H1 (cell line): ENCODE measurements around the gene SLC32A1. TPM values are rescaled to one million over a fixed set of nuclear protein-coding genes. Genes with fewer than 3 reads are reported as not detected.

ENCODE experiments used
- CTCF ChIA-PET: fragments of 300-600 bp; sonication (Branson Sonifier 250); formaldehyde crosslinking; loops from one replicate; lab custom pipeline; 2021; ENCODE audit not compliant: partially characterized antibody; lab: Charles Lee
- POLR2A ChIA-PET: fragments of 300-600 bp; sonication (Branson Sonifier 250); formaldehyde crosslinking; loops from one replicate; lab custom pipeline; 2021; ENCODE audit warnings: inconsistent platforms; ENCODE audit not compliant: partially characterized antibody; lab: Charles Lee
- DNase-seq, 2 experiments: peaks; one replicate each; pipeline versions ENCODE4 v3.0.0 to v3.0.0-alpha.2; 2010 to 2022; ENCODE audit warnings: low spot score in 2 of 2, low read depth in 1 of 2, mixed read lengths in 1 of 2
- FAIRE-seq: peaks from 2 replicates; lab custom pipeline; 2011; peaks lifted over from hg19 to GRCh38; lab: Jason Lieb, UNC
- H2AFZ ChIP-seq: 2 replicates; pipeline ENCODE4 v1.8.1; 2012; ENCODE audit warnings: low read length, inconsistent platforms
- H2AK5ac ChIP-seq: 2 replicates; pipeline ENCODE4 v1.6.1; 2013; ENCODE audit warnings: low read depth, low read length
- H2BK120ac ChIP-seq: replicated peaks from 2 replicates; pipeline ENCODE3; 2013; ENCODE audit warnings: low read depth, low read length, inconsistent platforms
- H2BK12ac ChIP-seq: 2 replicates; pipeline ENCODE4 v1.6.1; 2013; ENCODE audit warnings: low read depth, low read length
- H2BK15ac ChIP-seq: 2 replicates; pipeline ENCODE4 v1.6.1; 2013; ENCODE audit warnings: low read length
- H2BK20ac ChIP-seq: 2 replicates; pipeline ENCODE4 v1.6.1; 2013; ENCODE audit warnings: low read length
- H2BK5ac ChIP-seq: 2 replicates; pipeline ENCODE4 v1.6.1; 2013; ENCODE audit warnings: low read depth, low read length
- H3K14ac ChIP-seq: 2 replicates; pipeline ENCODE4 v1.6.1; 2013; ENCODE audit warnings: inconsistent platforms; ENCODE audit not compliant: insufficient read length
- H3K18ac ChIP-seq: 2 replicates; pipeline ENCODE4 v1.6.1; 2013; ENCODE audit warnings: low read length; ENCODE audit errors: extremely low read depth
- H3K23ac ChIP-seq: 2 replicates; pipeline ENCODE4 v1.6.1; 2013; ENCODE audit warnings: inconsistent platforms; ENCODE audit not compliant: insufficient read length
- H3K23me2 ChIP-seq: 2 replicates; pipeline ENCODE4 v1.6.1; 2013; ENCODE audit warnings: low read depth, low read length
- H3K27ac ChIP-seq: 2 replicates; pipeline ENCODE4 v1.6.1; 2011; ENCODE audit warnings: low read depth, low read length, inconsistent platforms
- H3K27me3 ChIP-seq, 4 experiments: replicated peaks in 1 of 4; 1 replicate in 1 of 4; 2 replicates in 3 of 4; pipeline versions ENCODE4 v1.6.1 to v1.8.1; 2011 to 2013; ENCODE audit warnings: low read length in 3 of 4, mild to moderate bottlenecking in 3 of 4, inconsistent platforms in 2 of 4, mixed read lengths in 2 of 4, moderate library complexity in 1 of 4; ENCODE audit not compliant: control insufficient read depth in 3 of 4, insufficient read depth in 3 of 4; ENCODE audit errors: extremely low read depth in 1 of 4
- H3K36me3 ChIP-seq, 4 experiments: 2 replicates each; pipeline versions ENCODE4 v1.6.1 to v1.8.1; 2011 to 2013; ENCODE audit warnings: mild to moderate bottlenecking in 4 of 4, low read length in 3 of 4, moderate library complexity in 2 of 4, control low read depth in 1 of 4, inconsistent platforms in 1 of 4; ENCODE audit not compliant: insufficient read depth in 4 of 4, control insufficient read depth in 2 of 4
- H3K4ac ChIP-seq: replicated peaks from 2 replicates; pipeline ENCODE3; 2013; ENCODE audit warnings: low read length, low read depth, mixed read lengths, inconsistent platforms; ENCODE audit not compliant: insufficient read length
- H3K4me1 ChIP-seq, 4 experiments: replicated peaks in 1 of 4; 1 replicate in 1 of 4; 2 replicates in 3 of 4; pipeline versions ENCODE4 v1.6.1 to v1.8.1; 2011 to 2013; ENCODE audit warnings: low read length in 3 of 4, inconsistent platforms in 2 of 4, mixed read lengths in 1 of 4; ENCODE audit not compliant: insufficient read depth in 4 of 4, control insufficient read depth in 3 of 4
- H3K4me2 ChIP-seq, 2 experiments: 2 replicates each; pipeline versions ENCODE4 v1.6.1 to v1.8.1; 2011 to 2013; ENCODE audit warnings: low read depth in 2 of 2, low read length in 2 of 2, control low read depth in 1 of 2, inconsistent platforms in 1 of 2, mild to moderate bottlenecking in 1 of 2; ENCODE audit not compliant: insufficient read depth in 1 of 2
- H3K4me3 ChIP-seq, 4 experiments: fragments of 200-600, 300-600 bp in 1 of 4; sonication (generic), shearing (Covaris generic), sonication (Bioruptor Twin) in 1 of 4; 2 replicates each; pipeline versions ENCODE4 v1.5.1 to v1.8.1; 2011 to 2016; ENCODE audit warnings: low read length in 4 of 4, low read depth in 3 of 4, control low read depth in 2 of 4, inconsistent platforms in 2 of 4, mild to moderate bottlenecking in 2 of 4, mixed read lengths in 1 of 4, moderate library complexity in 1 of 4; ENCODE audit not compliant: insufficient read depth in 2 of 4; ENCODE audit errors: extremely low read depth in 1 of 4
- H3K56ac ChIP-seq: replicated peaks from 2 replicates; pipeline ENCODE3; 2013; ENCODE audit warnings: low read depth, mild to moderate bottlenecking, mixed read lengths, low read length, inconsistent platforms; ENCODE audit not compliant: insufficient read length
- H3K79me1 ChIP-seq: 2 replicates; pipeline ENCODE4 v1.6.1; 2013; ENCODE audit warnings: low read depth, low read length, control low read depth
- H3K79me2 ChIP-seq, 2 experiments: 2 replicates each; pipeline versions ENCODE4 v1.6.1 to v1.8.1; 2012 to 2013; ENCODE audit warnings: low read length in 2 of 2, mild to moderate bottlenecking in 2 of 2, inconsistent platforms in 1 of 2; ENCODE audit not compliant: insufficient read depth in 2 of 2, control insufficient read depth in 1 of 2
- H3K9ac ChIP-seq, 4 experiments: replicated peaks in 1 of 4; 1 replicate in 1 of 4; 2 replicates in 3 of 4; pipeline versions ENCODE4 v1.6.1 to v1.8.1; 2011 to 2013; ENCODE audit warnings: low read depth in 3 of 4, low read length in 3 of 4, control low read depth in 2 of 4, mild to moderate bottlenecking in 2 of 4, moderate library complexity in 2 of 4, inconsistent platforms in 1 of 4; ENCODE audit errors: extremely low read depth in 1 of 4
- H3K9me3 ChIP-seq, 2 experiments: 2 replicates each; pipeline versions ENCODE4 v1.6.1 to v1.8.1; 2012 to 2013; ENCODE audit warnings: mild to moderate bottlenecking in 2 of 2, moderate library complexity in 2 of 2, control low read depth in 1 of 2, inconsistent platforms in 1 of 2, low read depth in 1 of 2, low read length in 1 of 2, mixed read lengths in 1 of 2; ENCODE audit not compliant: insufficient read depth in 2 of 2
- H4K20me1 ChIP-seq, 2 experiments: replicated peaks in 1 of 2; 2 replicates each; pipeline versions ENCODE3 to v1.8.1; 2011 to 2013; ENCODE audit warnings: inconsistent platforms in 2 of 2, low read length in 2 of 2, mild to moderate bottlenecking in 1 of 2; ENCODE audit not compliant: insufficient read depth in 2 of 2, control insufficient read depth in 1 of 2
- H4K5ac ChIP-seq: 2 replicates; pipeline ENCODE4 v1.6.1; 2013; ENCODE audit warnings: low read length, low read depth, mixed read lengths, inconsistent platforms; ENCODE audit not compliant: insufficient read length
- H4K8ac ChIP-seq: 2 replicates; pipeline ENCODE4 v1.8.0; 2013; ENCODE audit warnings: mild to moderate bottlenecking, moderate library complexity, low read length, inconsistent platforms; ENCODE audit not compliant: insufficient read depth; ENCODE audit errors: extremely low read depth
- H4K91ac ChIP-seq: replicated peaks from 2 replicates; pipeline ENCODE3; 2013; ENCODE audit warnings: low read length, mixed read lengths, inconsistent platforms; ENCODE audit not compliant: insufficient read length
- ASH2L ChIP-seq: fragments of 200-600, 300-600 bp; sonication (generic); IDR thresholded peaks from one replicate; pipeline ENCODE4 v1.7.1; 2017; ENCODE audit warnings: low read length
- BACH1 ChIP-seq: IDR thresholded peaks from 2 replicates; pipeline ENCODE4 v1.6.1; 2012; ENCODE audit warnings: low read length, improper control_type of control experiment
- EZH2 ChIP-seq: fragments of 200-600 bp; sonication (generic); IDR thresholded peaks from 2 replicates; pipeline ENCODE4 v1.7.1; 2012; ENCODE audit warnings: low read depth, mild to moderate bottlenecking, moderate library complexity, low read length, inconsistent platforms; ENCODE audit not compliant: severe bottlenecking
- RFX5 ChIP-seq: IDR thresholded peaks from 2 replicates; pipeline ENCODE4 v1.6.1; 2011; ENCODE audit warnings: low read depth, low read length, improper control_type of control experiment, borderline replicate concordance
- RNF2 ChIP-seq: fragments of 200-900, 300-1000 bp; sonication (generic); IDR thresholded peaks from 2 replicates; pipeline ENCODE4 v1.7.1; 2016; ENCODE audit warnings: borderline replicate concordance, low read depth, mild to moderate bottlenecking, antibody characterized with exemption, low read length; ENCODE audit not compliant: poor library complexity, severe bottlenecking; ENCODE audit errors: missing control alignments
- TEAD4 ChIP-seq: IDR thresholded peaks from 2 replicates; pipeline ENCODE4 v1.6.1; 2012; ENCODE audit warnings: low read depth, low read length, inconsistent platforms, mixed read lengths
- WGBS, 2 experiments: shearing (Covaris generic) in 1 of 2; methylation state at CpG; one replicate each; pipeline versions ENCODE4 v1.1.6 to v1.1.7; 2013 to 2015; ENCODE audit warnings: low lambda C conversion rate in 2 of 2, mixed read lengths in 2 of 2, inconsistent platforms in 1 of 2, low coverage in 1 of 2, missing lambda C conversion rate in 1 of 2; ENCODE audit not compliant: insufficient replicate concordance in 2 of 2, insufficient coverage in 1 of 2, insufficient read length in 1 of 2; ENCODE audit errors: extremely low coverage in 1 of 2, missing lambda C conversion rate in 1 of 2; 5-methylcytosine and 5-hydroxymethylcytosine counted together
- polyA plus RNA-seq, 7 experiments: library from polyadenylated mRNA; depleted of rRNA in 3 of 7; stranded (reverse) in 5 of 7; unstranded in 2 of 7; fragments of >200 nt in 5 of 7; fragments of 200-250 nt in 2 of 7; gene quantifications; 1 replicate in 5 of 7; 2 replicates in 1 of 7; 4 replicates in 1 of 7; pipeline versions ENCODE4 v1.2.1 to v1.2.3, GENCODE V29; 2011 to 2013; ENCODE audit warnings: missing spikeins in 2 of 7, mixed read lengths in 2 of 7
- total RNA-seq: library from RNA; stranded (reverse); fragmentation: NEBNext Ultra II Directional; extraction: Animal tissue kit (Norgen Biotek cat#: 25700); gene quantifications from 2 replicates; pipeline ENCODE4 v1.2.1, GENCODE V29; 2021

SLC32A1 gene
- total and polyA plus RNA-seq, 2 of the 8 experiments (the other 6 are each of a cell fraction or from before 2014, with no cell fraction given) = 0.09 to 0.15 TPM

- 91% methylated on average over 11 of the region's 11 CpGs; no CpG with 5 or more reads in 1 of the 2 experiments for WGBS, 2 experiments
- Histone ChIP-seq H3K14ac (no peak overlapping the region), H3K9me3 (no peaks in the 10 kb centered on the region), H4K8ac (no peak overlapping the region), H3K79me1 (no peaks in the 10 kb centered on the region; the same call in 1 of the 2 replicates), H2AFZ (no peak overlapping the region), H4K5ac (no peak overlapping the region), H4K91ac (no peak overlapping the region), H3K36me3 (peaks cover 2 to 44% (median 23%) of the 10 kb centered on the region in 4 experiments; a peak in 7 of 8 replicates), H2BK5ac (no peak overlapping the region), H3K18ac (no peak overlapping the region), H2BK15ac (no peak overlapping the region), H3K79me2 (no peaks in the 10 kb centered on the region), H2BK12ac (no peak overlapping the region), H4K20me1 (peaks cover 0 to 3% of the 10 kb centered on the region in 2 experiments), H2AK5ac (no peak overlapping the region), H3K4me1 (0 out of 7 replicates have a peak, but pooled peaks cover 0 to 2% (median 0%) of the 10 kb centered on the region in 4 experiments), H2BK120ac (no peak overlapping the region), H3K27me3 (no peaks in the 10 kb centered on the region), H3K27ac (no peak overlapping the region), H3K4me3 (no peak overlapping the region), H3K56ac (no peak overlapping the region), H3K9ac (no peak overlapping the region), H2BK20ac (no peak overlapping the region), H3K4ac (no peak overlapping the region), H3K23me2 (no peaks in the 10 kb centered on the region; the same call in 1 of the 2 replicates), H3K23ac (no peak overlapping the region), H3K4me2 (no peak overlapping the region)
- POLR2A ChIA-PET = interaction anchor here (2.4 kb wide), 1 partner anchor 14 kb away, joined by 13 read pairs; no protein-coding TSS in a partner anchor
- no peak for FAIRE-seq
- no peak for DNase-seq
- TF ChIP-seq RFX5 (no peak), ASH2L (no peak), BACH1 (no peak), RNF2 (no peak), EZH2 (no peak), TEAD4 (no peak)
- CTCF ChIA-PET = interaction anchor here (0.6 to 2.5 kb wide), 4 partner anchors 13 to 106 kb away, joined by 3 to 18 read pairs (median 4); no protein-coding TSS in a partner anchor
These were observed 40.5 kb downstream of the SLC32A1 start for GRCh38 chr20:38764567-38765318.
